Esophagus muscularis mucosa (tissue), 4 donors: Measurements from ENCODE around the gene CD96.

Experiments used
- CTCF ChIP-seq, 3 experiments: fragments of 200-600 bp in 2 of 3; fragments of 450-650 bp in 1 of 3; sonication (generic) in 2 of 3; IDR thresholded peaks; one replicate each; pipeline ENCODE4 v1.5.1; 2017 to 2019; ENCODE audit warnings: antibody characterized with exemption in 3 of 3, mild to moderate bottlenecking in 2 of 3, moderate library complexity in 1 of 3
- EP300 ChIP-seq: sonication (generic); formaldehyde crosslinking; IDR thresholded peaks from one replicate; pipeline ENCODE4 v1.6.1; 2017; ENCODE audit warnings: antibody characterized with exemption
- POLR2A ChIP-seq: fragments of 450-650 bp; IDR thresholded peaks from one replicate; pipeline ENCODE4 v1.6.1; 2017; ENCODE audit warnings: antibody characterized with exemption, moderate library complexity, mild to moderate bottlenecking, low read depth
- POLR2AphosphoS5 ChIP-seq, 2 donors: sonication (generic); formaldehyde crosslinking; IDR thresholded peaks; one replicate each; pipeline ENCODE4 v1.6.1; 2017; ENCODE audit warnings: antibody characterized with exemption in 2 of 2

GRCh38 chr3:111675846-111676210 lies 133.8 kb downstream of the CD96 start:
- no peak for TF ChIP-seq CTCF (IDR thresholded peaks at IDR 0.05)
- no peak for TF ChIP-seq POLR2AphosphoS5 (IDR thresholded peaks at IDR 0.05)
- TF ChIP-seq POLR2A = no peak
- TF ChIP-seq EP300 = no peak
